Hematopoietic multipotent progenitor cell (in vitro differentiated cells): ENCODE data around the gene DOCK9. TPM values are rescaled to one million over a fixed set of nuclear protein-coding genes. Genes with fewer than 3 reads are reported as not detected.

ENCODE experiments used
- DNase-seq, 3 donors: peaks; one replicate each; pipeline ENCODE4 v3.0.0-alpha.2; 2011 to 2015; ENCODE audit warnings: low read depth in 2 of 3, low spot score in 2 of 3
- total RNA-seq: library from RNA; depleted of rRNA; stranded (reverse); fragments of >200 nt; gene quantifications from one replicate; pipeline ENCODE4 v1.2.3, GENCODE V29; 2012

Gene DOCK9
- total RNA-seq, 1 donor = 0.54 TPM

DNA sequence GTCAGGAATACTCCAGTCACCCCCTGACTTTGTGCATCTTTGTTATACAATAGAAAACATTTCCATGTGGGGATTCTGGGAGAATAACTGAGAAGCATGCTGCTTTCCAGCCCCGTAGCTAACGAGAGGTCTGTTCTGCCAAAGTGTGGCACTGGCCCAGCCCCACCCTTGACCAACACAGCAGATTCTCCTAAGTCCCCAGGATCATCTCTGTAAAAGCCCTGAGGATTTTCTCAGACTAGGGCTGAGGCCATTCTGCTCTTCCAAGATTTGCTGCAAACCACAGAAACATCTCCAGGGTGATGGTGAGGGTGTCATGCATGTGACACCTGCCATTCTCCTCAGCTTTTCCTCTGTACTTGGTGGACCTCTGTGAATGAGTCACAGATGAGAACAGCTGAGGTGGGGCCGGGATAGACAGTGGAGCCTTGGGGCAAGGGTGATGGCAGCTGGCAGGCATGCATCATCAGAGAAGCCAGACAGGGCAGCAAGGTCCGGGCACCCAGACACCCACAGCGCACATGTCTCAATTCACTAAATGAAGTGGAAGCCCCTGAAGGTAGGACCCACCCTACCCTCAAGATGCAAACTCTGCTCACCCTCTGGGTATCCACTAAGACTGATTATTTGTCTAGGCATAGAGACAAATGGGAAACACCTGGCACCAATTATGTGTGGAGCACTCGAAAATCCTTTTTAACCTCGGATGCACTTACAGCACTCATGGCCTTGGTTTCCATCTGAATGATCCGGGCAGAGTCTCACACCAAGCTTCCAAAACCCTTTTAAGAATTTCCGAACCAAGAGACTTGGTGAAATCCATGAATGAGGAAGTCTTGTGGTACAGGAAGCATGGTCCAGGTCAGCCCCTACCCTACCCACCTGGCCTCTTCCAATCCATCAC is 20.1 kb upstream of the DOCK9 start:
- DNase-seq = no peak

DNA sequence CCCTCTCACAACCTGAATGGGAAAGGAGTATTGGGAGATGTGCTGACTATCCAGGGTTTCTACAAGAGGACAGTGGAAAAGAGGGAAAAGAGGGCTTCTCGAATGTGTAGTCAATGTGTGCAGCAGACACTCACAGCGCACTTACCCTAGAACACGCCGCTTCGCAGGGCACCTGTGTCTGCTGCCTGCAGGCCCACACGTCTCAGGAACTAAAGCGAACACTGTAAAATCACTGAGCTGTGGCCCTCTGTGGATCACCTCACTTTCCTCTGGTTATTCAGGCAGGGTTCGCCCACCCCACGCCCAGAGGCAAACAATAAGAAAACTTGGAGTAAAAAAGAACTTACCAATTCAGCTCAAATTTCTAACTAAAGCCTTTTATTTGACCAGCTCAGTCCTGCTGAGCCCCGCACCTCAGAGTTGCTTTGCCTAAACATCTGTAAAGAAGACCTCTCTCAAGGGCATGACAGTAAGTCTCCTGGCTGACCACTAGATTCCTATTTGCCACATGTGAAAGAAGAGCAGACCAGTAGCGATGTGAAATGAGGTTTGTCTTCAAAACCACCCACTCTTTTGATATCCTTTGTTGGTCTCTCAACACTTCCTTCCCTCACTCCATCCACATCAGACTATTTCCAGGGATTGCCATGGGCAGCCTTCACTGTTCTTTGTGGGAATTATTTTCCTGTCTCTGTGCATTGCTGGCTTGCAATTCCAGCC is 19.3 kb upstream of the DOCK9 start:
- DNase-seq = no peak

DNA sequence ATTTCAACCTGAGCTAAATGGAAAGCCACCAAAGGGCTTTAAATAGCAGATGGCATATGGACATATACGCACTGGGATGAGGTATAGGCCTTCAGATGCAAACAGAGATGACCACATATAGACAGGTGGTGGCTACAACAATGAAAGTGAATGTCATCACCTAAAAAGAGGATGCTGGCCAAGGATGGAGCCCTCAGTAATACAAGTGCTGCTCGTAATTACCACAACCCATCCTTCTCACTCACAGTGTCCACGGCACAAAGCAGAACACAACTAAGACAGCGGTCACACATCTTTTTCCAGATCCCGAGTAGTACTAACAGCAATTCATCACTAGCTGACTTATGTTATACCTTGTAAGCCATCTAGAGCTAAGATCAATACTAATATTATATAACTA is 18.2 kb upstream of the DOCK9 start:
- no peak for DNase-seq

DNA sequence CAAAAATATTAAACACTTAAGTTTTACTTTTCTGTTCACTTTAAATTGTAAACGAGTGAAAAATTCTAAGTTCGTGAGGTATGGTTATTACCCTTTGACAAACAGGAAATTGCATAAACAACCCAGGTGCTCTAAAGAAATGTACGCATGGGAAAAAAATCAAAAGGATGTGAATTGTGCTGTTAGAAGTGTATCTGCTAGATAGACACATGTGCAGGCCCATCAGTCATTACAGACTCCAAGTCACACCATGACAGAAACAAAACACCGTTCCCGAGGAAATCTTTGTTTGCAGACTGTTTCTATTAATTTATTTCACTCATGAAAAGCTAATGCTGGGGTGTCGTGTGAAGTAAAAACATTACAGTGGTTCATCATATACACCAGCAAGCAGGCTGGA is 17.0 kb upstream of the DOCK9 start:
- DNase-seq = peak in 1 of 3 donors; percentile 32

DNA sequence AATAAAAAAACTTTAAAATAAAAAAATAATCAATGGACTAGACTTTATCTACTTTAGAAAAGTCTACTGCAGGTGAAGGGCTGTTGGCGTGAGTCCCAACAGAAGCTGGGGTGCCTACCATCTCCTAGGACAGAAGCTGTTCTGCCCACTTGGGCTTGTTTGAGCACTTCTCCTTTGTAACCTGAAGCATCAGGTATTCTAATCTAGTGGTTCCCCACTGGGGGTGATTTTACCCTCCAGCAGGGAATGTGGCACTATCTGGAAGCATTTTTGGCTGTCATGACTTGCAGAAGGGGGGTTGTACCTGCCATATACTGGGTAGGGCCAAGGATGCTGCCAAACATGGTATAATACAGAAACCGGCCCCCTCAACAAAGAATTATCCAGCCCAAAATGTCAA is 16.2 kb upstream of the DOCK9 start:
- no peak for DNase-seq

DNA sequence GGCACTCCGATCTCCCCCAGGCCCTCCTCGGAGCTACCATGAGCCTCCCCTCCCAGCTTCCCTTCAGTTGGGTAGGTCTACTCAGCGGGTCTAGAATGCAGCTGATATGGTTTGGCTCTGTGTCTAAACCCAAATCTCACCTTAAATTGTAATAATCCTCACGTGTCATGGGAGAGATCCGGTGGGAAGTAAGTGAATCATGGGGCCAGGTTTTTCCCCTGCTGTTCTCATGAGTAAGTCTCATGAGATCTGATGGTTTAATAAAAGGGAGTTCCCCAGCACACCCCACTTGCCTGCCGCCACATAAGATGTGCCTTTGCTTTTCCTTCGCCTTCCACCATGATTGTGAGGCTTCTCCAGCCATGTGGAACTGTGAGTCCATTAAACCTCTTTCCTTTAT is 14.5 kb upstream of the DOCK9 start:
- DNase-seq = no peak

DNA sequence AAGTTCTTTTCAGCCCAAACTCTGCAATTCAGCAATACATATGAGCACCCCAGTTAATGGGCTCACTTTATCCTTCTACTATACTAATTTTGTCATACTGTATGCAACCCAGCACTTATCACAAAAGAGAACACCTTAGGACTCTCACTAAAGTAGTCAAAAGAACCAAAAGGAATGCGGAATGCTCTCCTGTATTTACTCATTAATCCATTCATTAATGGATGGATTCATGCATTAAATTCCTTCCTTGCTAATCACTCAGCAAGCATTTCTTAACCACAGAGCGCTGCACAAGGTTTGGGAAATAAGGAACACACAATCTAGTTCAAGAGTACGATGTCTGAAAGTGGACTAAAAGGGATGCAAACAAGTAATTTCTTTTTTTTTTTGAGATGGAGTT is 12.8 kb upstream of the DOCK9 start:
- DNase-seq = no peak

DNA sequence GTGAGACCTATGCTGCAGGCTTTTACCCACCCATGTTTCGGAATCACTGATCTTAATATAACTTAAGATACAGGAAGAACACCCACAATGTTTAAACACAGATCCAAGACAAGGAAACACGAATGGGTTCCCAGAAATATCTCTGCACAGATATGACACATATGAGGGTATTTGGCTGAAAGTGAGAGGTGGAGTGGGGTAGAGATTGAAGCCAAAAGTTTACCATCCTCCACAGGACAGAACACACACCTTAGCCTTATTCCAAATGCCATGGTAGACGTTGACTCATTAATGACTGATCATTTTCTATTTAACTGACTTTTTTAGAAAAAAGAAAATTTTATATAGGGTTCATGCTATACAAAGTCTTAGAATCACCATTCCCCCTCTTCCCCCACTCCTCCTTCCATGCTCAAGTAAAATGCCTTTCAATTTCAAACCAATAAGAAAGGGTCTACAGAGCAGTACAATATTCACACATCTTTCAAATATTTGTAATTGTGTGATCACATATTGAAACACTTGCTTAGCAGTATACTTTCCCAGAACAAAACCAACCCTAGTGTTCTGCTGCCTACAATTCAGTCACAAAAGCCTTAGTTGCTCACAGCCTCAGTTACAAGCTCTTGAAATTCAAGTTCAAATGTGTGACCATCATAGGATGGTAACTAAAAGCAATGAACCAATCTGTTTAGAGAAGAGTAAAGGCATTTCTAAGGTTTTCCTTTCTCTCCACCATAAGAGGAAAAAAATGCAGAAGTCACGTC is 11.8 kb upstream of the DOCK9 start:
- DNase-seq = no peak

DNA sequence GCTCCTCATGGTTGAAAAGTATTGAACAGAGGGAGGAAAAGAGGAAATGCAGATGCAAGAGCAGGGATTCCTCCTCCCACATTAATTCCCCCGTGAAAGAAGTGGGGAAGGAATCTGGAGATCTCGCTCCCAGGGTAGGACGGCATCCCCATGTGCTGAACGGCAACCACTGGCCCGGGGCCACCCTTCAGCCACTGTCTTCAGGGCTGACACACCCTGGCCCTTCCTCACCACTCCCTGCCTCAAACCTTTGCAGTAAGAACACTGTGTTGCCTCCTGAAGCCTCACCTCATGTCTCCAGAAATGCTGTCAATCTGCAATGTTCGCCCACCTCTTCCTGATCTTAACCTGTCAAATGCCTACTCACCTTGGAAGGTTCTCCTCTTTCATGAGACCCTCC is 10.9 kb upstream of the DOCK9 start:
- DNase-seq = no peak

DNA sequence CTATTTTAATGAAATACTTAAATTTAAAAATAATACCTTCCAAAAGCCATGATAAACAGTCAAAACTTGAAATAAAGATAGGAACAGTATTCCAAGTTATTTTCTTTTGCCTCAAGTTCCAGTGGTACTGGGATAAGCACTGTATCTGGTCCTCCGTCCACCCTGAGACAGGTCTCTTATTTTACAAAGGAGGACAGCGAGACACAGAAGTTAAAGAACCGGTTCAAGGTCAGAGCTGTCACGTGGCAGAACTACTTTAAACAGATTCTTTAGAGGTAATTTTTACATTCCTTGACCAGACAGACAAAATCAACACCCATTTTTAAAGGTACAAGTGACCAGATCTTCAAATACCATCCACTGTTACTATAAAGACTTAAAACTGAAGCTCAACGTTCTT is 10.4 kb upstream of the DOCK9 start:
- no peak for DNase-seq

DNA sequence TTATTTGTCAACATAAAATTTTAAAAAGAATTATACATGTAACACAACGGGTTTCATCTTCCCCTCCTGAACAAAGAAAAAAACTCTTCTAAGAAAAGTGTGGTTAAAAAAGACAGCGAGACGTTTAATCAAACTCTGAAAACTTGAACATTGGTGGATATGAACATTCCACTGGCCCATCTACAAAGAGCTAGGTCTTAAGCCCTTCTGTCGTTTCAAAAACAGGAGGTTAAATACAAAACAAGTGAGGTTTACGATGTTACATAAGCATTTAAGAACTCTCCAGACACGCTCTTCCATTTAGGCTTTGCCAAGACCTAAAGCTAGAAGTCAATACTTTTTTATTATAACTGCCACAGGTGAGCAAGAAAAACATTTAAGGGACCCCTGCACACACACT is 9.4 kb upstream of the DOCK9 start:
- no peak for DNase-seq

DNA sequence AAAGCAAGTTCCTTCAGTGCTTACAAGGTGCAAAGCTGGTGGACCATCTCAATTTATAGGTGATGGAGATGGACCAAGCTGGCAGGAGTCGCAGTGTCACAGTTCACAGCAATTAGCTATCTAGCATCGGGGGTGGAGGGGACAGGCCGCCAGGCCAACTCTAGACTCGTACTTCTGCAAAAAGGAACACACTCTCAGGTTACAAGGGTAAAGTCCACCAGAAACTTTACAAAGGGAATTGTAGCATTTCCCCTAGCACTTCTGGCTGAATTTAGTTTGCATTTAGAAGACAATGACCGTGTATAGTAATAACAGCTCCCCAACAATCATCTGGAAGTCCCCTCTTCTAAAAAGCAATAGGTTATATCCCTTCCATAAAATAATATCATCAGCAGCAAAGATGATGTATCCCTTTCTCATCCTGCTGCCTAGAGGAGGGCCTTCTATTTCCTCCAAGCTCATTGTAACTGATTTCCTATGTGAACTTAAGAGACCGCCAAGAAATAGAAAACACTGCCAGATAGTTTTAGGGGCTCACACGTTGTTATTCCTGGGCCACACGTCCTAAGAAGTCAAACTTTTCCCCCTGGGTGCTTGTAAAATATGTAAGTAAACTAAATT is 8.5 kb upstream of the DOCK9 start:
- DNase-seq = no peak

DNA sequence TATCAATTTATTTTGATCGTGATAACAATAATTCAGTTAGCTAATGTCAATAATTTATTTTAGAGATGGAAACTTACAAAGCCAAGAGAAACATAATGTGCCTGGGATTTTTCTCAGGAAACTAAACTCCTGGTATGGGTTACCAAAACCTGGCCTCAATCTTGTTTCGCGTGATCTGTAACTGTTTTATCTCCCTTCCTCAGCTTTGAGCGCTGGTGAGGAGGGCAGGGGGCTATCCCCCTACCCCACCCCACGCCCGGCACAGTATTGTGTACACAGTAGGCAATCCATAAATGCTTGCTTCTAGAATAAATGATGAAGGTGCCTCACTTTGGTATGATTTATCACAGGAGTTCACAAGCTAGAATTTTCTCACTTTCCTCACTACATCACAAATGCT is 7.7 kb upstream of the DOCK9 start:
- DNase-seq = no peak

DNA sequence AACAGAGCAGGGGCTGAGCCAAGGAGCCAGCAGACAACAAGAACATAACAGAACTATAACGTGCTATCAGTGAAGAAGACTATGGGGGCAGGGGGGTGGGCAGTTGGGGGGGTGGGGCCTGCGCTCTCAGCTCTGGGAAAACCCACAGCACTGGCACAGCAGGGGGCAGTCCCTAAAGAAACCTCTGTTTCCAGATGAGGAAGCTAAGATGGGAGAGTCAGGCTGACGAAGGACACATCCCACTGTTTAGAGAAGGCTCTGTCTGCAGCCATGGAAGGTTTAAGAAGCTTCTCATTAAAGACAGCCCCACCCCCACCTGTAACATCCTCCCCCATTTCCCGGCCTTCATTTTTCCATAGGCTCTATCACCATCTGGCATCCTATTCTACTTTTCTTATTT is 7.1 kb upstream of the DOCK9 start:
- DNase-seq = no peak

DNA sequence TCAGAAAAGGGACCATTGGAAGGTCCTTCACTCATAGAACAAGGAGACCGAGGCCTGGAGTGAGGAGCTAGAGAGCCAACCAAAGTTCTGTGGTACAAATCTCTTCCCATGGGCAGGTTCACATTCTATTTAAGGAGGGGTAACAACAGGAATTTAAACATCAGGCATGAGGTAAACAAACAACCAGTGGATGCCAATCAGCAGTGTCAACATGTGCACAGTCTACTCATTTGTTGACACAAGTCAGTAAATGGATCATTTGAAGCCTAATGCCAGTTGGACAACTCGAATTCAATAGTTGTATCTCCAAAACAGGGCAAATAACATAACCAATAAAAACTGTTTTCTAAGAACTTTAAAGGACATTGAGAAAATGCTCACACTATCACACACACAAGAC is 6.3 kb upstream of the DOCK9 start:
- DNase-seq = no peak

DNA sequence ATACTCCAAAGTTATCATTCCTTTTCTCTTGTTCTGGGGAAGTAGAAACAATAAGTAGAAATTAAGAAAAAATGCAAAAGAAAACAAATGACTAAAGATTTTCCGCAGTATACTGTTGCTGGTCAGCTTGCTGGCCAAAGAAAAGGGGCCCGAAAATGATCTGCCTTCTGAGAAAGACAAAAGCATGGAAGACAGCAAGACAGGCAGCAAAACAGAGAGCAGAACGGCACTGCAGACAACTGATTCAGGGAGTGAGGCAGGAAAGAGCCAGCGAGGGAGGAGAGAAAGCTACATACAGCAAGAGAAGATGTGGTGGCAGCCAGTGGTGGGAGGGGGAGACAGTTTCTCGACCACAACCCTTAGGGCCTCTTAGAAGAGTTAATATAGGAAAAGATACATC is 5.3 kb upstream of the DOCK9 start:
- no peak for DNase-seq

DNA sequence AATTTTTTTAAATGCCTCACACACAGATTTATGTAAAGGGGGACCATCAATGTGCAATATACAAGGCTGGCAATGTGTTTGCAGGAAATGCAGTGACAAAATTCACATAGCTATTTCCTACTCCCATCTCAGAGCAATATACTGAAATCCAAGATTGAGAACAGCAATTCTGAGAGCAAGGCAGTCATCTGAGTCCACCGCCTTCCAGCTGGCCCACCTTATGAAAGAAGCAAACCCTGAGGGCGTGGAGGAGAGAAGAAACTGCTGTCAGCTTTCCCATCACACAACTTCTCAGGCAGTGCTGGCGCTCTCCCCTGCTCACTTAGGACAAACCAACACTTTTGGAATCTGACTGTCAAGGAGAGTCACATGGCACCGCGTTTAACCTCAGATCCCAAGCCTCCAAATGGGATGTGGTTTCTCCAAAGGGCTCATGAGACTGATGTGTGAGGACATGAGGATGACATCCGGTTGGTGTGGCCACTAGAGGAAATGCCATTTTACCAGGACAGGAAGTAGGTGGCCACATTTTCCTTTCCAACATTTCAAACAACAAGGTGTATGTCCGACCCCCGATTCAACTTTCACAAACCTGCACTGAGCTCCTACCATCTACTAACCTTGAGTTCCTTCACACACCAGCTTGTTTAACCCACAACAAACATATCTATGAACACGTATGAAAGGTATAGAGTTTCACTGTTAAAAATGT is 3.7 kb upstream of the DOCK9 start:
- no peak for DNase-seq

DNA sequence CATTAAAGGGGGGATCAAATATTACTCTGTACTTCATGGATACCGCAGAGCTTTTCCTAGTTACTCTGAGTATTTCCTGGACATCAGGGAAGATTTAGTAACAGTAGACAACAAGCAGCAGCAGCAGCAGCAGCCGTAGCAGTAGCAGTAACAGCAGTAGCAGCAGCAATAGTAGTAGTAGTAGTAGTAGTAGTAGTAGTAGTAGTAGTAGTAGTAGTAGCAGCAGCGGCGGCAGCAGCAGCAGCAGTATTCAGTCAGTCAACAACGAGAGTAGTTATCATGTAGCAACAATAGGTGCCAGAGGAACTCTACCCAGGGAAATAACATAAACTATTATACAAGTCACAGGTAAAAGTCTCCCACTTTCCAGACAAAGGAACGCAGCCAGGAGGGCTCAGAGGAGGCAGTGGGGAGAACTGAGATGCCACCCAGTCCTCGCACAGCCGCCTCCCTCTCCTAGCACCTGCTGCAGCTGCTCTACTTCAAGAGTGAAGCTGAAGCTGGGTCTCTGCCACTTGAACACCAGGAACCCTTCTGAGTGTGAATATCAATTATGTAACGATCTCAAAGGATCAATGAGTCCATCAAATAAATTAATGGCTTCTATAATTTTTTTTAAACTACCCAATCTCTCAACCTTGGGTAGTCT is 1.3 kb upstream of the DOCK9 start:
- no peak for DNase-seq

DNA sequence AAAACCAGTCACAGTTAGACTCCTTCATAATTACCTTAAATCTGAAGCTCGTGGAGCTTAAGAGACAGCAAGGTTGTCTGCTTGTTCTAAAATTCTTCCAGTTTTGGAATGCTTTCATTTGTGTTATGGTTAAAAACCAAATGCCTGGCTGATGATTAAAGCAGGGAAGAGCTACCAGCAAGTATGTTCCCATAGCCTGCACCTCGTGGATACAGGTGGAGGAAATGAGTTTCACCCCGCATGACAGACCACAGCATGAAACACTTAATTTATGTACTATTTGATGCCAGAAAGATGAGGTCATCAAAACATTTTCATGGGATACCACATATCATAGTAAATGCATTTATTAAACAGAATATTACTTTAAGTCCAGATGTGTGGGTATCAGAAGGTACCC is 416 bp upstream of the DOCK9 start:
- peak in 2 of 3 donors; percentile 53 to 56 for DNase-seq

DNA sequence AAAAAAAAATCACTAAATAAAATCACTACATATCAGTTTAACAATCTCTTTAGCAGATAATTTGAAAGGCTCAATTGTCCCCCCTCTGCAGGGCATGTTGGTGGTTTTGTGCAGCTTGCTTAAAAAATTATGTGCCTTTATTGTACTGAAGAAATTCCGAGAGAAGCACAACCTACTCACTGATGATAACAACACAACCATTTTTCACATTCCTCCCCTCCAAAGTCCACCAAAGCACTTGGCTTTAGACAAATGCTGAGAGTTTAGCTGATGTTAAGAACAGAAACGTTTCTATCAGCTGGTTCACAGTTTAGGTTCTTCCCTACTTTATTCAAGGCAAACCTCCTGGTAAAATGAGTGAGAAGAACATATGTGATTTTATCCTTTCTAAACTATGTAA is 923 bp downstream of the DOCK9 start:
- DNase-seq = no peak
